NCI-H2107 treated with DMSO at 0.1 percent for 48 hours (cell line): Measurements from ENCODE around the gene RUNX2.
"Not testable (repeated sequence)": the region's sequence is repeated elsewhere in the genome, so short reads cannot be mapped to it uniquely, and the experiment has no call there.

Experiments used
- DNase-seq: peaks from one replicate; lab custom pipeline; 2025; ENCODE audit not compliant: unreplicated experiment; lab: John Stamatoyannopoulos, UW

Gene RUNX2

GRCh38 chr6:45327956-45328522 lies at the start of gene RUNX2:
Gene RUNX2 (plus strand): TSS chr6:45328330. CDS start chr6:45328727, 397 bp downstream.
- no peak for DNase-seq

DNA sequence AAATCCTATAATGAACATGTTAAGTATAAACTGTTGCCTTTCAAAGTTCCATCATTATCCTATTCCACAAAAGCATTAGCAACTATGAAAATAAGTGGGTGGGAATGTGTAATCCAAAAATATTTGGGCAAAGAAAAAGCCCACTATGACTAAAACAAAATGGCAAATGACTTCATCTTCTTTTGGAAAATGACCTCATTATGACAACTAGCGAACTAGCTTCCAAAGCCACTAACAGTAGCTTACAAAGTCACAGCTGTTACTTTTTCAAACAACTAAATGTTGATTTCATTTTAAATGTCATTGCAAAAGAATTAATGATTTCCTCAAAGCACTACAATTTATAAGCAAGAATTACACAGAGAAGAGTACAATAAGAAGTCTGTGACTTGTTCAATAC lies 49.8 kb upstream of the RUNX2 start:
- DNase-seq = no peak

- not testable (repeated sequence) for DNase-seq
These were observed 41.4 kb upstream of the RUNX2 start for GRCh38 chr6:45286707-45287106.

DNA sequence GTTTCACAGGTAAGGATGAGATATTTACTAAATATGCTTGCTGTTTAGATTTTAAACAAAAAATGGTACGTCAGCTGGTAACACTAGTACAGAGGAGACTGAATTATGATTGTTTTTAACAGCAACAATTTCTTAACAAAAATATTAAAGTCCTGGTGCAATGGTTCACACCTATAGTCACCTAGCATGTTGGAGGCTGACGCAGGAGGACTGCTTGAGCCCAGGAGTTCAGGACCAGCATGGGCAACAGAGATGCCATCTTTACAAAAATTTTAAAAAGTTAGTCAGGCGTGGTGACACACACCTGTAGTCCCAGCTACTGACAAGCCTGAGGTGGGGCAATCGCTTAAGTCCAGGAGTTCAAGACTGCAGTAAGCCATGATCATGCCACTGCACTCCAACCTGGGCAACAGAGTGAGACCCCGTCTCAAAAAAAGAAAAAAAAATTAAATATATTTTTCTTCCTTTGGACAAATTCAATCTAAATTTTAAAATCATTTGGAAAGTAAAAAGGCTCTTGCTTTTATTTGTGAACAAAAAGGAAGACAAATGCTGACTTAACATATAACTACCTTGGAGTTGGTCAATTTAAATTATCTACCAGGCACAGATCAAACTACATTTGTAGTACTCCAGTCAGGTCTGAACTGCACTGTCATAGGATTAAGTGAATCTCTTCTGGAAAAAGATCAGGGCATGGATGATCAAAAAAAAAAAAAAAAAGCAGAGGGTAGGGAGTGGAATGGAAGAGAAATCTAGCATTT lies 38.2 kb upstream of the RUNX2 start:
- no peak for DNase-seq

DNA sequence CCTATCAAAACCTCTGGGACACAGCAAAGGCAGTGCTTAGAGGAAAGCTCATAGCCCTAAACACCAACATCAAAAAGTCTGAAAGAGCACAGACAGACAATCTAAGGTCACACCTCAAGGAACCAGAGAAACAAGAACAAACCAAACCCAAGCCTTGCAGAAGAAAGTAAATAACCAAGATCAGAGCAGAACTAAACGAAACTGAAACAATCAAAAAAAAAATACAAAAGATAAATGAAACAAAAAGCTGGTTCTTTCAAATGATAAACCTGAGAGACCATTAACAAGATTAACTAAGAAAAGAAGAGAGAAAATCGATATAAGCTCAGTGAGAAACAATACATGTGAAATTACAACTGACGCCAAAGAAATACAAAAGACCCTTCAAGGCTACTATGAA lies 34.8 kb upstream of the RUNX2 start:
- no peak for DNase-seq

- DNase-seq = not testable (repeated sequence)
These were observed 33.9 kb upstream of the RUNX2 start for GRCh38 chr6:45294065-45294701.

- no peak for DNase-seq
These were observed 30.8 kb upstream of the RUNX2 start for GRCh38 chr6:45297320-45297719.

- no peak for DNase-seq
These were observed 29.0 kb upstream of the RUNX2 start for GRCh38 chr6:45299096-45299581.

- no peak for DNase-seq
These were observed 27.4 kb upstream of the RUNX2 start for GRCh38 chr6:45300736-45301135.

DNA sequence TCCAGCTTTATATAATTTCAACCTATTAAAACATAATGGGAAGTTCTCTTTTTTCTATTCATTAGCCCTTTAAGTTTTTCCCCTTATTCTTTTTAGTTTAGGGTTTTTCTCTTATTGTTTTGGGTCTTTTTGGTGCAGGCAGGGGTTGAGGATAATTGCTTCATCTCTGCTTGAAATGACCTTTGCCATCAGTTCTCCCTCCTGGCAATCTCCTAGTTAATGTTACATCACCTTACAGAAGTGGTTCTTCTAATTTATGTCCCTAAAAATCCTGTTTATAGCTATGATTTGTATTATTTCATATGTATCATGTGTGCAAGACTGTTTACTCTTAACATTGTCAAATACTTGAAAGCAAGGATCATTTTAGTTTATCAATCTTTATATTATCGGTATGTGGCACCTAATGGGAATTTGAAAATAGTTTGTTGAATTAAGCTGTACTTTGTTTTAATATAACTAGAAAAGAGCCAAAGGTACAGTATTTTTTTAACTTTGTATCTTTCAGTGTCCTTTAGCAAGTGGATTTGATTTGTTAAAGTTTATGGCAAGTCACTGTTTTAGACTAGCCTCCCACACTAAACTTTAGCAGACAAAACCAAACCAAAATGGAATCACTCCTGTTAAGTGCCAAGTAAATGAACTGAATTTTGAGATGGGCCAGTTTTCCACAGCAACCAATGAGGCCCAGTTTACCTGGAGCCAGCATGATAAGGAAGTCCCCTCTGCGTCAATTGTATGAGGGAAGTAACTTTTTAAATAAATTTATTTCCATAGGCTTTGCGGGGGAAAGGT lies 26.6 kb upstream of the RUNX2 start:
- DNase-seq = no peak

- no peak for DNase-seq
These were observed 25.3 kb upstream of the RUNX2 start for GRCh38 chr6:45302832-45303231.

DNA sequence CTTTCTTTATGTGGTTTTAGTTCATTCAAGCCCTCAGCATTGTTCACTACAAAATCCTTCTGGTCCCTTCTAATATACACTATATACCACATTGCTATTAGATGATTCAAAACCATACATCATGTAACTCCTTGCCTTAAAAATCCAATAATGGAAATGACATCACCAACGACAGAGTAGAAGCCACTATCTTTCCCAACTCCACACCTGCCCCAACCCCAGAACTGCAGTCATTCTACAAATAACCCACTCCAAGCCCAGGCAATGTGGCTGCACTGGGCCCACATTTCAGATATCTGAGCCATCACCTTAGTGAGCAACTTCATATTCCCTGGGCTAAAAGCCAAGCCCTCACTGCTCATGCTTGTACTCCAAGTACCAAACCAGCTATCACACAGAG lies 22.6 kb upstream of the RUNX2 start:
- DNase-seq = no peak

DNA sequence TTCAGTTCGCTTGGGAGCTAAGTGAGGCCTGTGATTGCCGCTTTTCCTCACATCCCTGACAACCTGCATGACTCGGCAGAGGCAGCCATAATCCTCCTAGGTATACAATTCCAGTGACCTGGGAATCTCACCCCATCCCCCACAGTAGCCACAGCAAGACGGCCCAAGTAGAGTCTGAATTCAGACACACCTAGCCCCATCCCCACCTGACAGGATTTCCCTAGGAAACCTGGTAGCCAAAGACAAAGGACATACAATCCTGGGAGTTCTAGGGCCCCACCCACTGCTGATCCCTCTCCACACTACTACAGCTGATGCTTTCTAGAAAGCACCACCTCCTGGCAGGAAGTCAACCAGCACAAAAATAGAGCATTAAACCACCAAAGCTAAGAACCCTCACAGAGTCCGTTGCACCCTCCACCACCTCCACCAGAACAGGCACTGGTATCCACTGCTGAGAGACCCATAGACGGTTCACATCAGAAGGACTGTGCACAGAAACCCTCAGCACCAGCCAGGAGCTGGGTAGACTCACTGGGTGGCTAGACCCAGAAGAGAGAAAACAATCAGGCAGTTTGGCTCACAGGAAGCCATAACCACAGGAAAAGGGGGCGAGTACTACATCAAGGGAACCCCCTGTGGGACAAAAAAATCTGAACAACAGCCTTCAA lies 17.9 kb upstream of the RUNX2 start:
- no peak for DNase-seq

GRCh38 chr6:45314146-45314545 lies 14.0 kb upstream of the RUNX2 start:
- DNase-seq = no peak

GRCh38 chr6:45320349-45320748 lies 7.8 kb upstream of the RUNX2 start:
- DNase-seq = no peak

DNA sequence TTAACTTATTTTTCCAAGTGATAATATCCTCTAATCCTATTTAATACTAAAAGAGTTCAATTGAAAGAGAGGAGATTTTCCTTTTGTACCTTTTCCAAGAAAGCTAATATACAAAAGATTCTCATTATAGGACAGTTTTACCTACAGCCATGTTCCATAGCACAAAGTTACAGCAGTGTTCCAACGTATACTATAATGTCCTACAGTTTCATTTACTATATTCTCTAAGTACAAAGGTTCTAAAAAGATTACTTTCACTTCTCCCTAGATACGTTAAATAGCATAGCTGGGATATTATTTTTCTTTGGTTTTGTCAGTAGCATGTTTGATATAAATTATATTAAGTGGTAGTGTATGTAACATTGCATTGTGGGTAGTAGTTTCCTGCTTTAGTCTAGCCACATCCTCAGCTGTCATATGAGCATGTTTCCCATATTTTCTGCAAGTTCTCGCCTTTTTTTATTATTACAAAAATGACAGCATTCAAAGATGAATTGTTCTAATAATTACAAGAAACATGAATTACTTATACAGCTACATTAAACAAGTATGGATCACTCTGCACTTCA lies 4.4 kb upstream of the RUNX2 start:
- DNase-seq = no peak

DNA sequence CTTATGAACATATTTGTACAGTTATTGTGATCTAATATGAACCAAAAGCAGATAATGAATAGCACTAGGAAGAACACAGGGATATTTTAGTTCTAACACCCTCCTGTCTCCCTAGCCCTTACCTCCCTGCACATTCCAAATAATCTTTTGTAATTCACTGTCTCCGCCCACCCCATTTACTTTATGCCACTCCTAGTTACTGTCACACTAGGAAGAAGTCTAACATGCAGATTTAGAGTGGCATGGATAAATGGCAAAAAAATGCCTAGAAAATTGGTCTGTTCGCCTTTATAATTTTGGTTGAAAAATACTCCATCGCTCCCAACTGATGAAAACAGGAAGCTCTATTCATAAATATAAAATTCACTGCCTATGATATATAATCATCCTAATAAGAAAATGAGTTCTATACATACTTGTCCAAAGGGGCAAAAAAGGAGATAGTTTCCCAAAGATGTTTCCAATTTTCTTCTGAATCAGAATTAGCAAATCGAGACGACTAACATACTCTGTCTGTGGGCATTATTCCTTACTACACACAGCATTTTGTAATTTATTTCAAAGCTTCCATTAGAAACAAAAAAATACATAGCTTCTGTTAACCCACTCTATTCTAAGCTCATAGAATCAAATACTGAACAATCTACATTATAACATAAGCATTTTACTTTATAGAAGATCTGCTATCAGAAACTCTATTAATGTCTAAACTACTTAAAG lies 1.3 kb upstream of the RUNX2 start:
- DNase-seq = no peak

- no peak for DNase-seq
These were observed 393 bp downstream of the RUNX2 start for GRCh38 chr6:45328523-45328922.

- DNase-seq = no peak
These were observed 16.8 kb downstream of the RUNX2 start for GRCh38 chr6:45344900-45345299.

DNA sequence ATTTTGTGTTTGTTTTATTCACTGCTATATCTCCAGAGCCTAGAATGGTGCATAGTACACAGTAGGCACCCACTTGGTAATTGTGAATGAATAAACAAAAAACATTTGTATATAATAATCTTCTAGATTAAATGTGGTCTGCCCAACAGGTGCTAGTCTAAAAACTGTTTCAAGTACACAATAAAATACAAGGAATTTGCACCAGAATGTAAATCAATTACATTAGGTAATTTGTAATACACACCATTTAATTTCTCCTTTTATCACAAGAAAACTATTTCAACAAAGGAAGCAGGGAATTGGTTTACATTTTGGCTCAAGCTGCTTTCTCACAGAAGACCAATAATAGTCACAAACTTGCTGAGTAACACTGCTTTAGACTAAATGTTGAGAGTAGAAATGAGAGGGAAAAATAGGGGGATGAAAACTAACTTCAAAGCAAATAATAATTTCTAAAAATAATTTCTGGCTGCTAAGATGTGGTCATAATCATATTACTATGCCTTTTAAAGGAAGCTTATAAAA lies 22.1 kb downstream of the RUNX2 start:
- no peak for DNase-seq
